GM19324 (cell line): Measurements from ENCODE around the gene MISP.
"Not testable (repeated sequence)": the region's sequence is repeated elsewhere in the genome, so short reads cannot be mapped to it uniquely, and the experiment has no call there.

Source experiments
- ATAC-seq: cut with Tn5 transposase; IDR thresholded peaks from one replicate; pipeline ENCODE4 v1.9.1; 2021; ENCODE audit warnings: mild to moderate bottlenecking, moderate library complexity; ENCODE audit not compliant: unreplicated experiment, low FRiP score

The MISP gene

GRCh38 chr19:743168-743687 is 7.7 kb upstream of the MISP start:
- no peak for ATAC-seq

- ATAC-seq: not testable (repeated sequence)
Observed at GRCh38 chr19:745138-745537, 5.8 kb upstream of the MISP start.

GRCh38 chr19:746208-746819 is 4.6 kb upstream of the MISP start:
- ATAC-seq: no peak

- no peak for ATAC-seq
Observed at GRCh38 chr19:746956-747355, 4.0 kb upstream of the MISP start.

DNA sequence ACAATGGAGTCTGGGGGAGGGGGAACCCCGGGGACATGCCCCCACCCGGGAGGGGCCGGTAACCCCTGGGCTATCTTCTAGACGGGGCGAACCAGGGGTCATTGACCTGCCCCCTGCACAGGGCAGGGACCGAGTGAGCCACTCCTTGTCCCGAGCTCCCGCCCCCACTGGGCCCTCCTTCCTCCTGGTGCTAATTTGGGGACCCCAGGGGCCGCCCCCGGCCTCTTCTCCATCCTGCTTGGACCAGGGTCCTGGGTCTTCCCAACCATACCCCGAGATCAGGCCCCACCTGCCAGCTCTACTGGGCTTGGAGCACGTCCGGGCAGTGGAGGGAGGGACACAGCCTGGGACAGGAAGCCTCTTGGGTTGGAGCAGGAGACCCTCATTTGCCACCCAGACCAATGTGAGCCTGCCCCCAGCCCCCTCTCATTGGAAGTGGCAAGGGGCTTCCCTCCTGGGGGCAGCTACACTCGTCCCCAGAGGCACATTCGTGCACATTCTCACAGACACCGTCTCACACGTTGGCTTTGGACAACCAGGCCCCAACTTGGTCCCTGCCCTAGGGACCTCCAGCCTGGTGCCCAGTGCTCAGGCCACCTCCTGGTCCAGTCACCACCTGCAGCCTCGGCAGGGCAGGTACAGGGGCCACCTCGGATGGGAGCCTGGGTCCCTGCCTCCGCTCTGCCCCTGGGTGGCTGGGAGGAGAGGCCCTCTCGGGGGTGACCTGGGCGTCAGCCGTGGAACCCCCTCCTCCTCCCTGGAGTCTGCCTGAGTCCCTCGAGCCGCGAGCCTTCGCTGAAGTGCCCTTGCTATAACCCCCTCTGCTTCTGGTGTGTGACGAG is 3.3 kb upstream of the MISP start:
- ATAC-seq: no peak

- no peak for ATAC-seq
Observed at GRCh38 chr19:748274-748598, 2.7 kb upstream of the MISP start.

DNA sequence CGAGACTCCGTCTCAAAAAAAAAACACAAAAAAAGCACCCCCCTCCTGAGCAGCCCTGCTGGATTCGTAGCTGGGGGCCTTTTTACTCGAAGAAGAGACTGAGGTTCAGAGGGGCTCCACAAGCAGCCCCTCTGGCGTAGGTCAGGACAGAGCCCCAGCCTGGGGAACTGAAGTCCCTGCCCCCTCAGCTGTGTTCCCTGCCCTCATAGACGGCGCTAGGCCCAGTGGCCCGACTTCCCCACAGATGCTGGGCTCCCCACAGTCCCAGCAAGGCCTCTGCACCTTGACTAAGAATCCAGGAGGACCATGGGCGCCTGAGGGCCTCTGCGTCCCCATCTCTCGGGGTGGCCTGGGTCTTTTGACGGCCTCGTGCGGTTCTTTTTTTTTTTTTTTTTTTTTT is 1.1 kb upstream of the MISP start:
- no peak for ATAC-seq

GRCh38 chr19:751501-752341 is 809 bp downstream of the MISP start:
- ATAC-seq: no peak

DNA sequence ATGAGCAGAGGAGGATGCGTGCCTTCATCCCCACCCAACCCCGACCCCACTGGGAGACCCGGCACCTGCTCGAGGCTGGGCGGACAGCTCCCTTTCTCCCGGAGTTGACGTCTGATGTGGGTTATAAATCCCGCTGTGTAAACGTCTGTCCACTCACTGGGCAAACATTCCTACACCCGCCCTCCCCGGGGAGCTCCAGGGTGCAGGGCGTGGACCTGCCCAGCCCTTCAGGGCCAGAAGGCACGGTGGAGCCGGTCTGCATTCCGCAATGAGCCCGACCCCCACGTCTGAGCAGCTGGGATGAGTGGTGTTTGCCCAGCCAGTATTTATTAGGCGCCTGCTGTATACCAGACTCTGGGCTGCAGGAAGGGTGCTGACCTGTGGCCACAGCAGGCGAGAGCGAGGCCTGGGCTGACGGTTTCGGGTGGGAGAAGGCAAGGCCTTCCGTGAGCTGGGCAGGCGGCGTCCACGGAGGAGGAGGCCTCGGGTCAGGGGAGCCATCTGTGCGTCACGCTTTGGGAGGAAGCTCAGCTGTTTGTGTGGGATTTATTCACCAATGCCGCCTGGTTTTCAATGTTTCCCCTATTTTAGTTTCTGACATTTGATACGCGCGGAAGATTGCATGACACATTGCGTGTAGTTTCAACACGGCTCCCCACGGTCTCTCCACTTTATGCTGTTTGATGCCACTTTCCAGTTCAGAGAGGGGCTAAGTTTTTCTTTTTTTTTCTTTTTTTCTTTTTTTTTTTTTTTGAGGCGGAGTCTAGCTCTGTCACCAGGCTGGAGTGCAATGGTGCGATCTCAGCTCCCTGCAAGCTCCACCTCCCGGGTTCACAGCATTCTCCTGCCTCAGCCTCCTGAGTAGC is 2.0 kb downstream of the MISP start:
- ATAC-seq: no peak

DNA sequence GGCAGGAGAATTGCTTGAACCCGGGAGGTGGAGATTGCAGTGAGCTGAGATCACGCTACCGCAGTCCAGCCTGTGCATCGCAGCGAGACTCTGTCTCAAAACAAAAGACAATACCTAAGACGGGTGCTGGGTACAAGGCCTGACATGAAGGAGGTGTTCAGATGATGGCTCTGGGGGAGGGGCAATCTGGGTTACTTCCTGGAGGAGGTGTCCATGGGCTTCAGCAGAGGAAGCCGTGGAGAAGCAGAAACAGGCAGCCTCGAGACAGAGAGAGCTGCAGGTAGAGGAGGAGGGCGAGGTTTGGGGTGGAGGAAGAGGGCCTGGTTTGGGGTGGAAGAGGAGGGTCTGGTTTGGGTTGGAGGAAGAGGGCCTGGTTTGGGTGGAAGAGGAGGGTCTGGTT is 3.6 kb downstream of the MISP start:
- ATAC-seq: no peak

- no peak for ATAC-seq
Observed at GRCh38 chr19:755063-755462, 4.2 kb downstream of the MISP start.

DNA sequence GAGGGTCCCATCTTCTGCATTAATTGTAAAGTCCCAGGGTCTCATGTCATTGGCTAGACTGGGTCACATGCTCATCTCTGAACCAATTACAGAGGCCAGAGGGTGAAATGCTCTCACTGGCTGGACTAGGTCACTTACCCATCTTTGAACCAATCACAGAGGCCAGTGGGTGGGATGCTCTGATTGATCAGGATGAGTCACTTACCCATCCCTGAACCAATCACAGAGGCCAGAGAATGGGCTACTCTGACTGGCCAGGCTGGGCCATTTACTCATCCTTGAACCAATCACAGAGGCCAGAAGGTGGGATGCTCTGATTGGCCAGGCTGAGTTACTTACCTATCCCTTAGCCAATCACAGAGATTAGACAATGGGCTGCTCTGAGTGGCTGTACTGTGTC is 5.3 kb downstream of the MISP start:
- no peak for ATAC-seq

GRCh38 chr19:756821-757688 is 6.1 kb downstream of the MISP start:
- no peak for ATAC-seq

GRCh38 chr19:757811-758668 is 7.1 kb downstream of the MISP start:
- ATAC-seq: no peak

DNA sequence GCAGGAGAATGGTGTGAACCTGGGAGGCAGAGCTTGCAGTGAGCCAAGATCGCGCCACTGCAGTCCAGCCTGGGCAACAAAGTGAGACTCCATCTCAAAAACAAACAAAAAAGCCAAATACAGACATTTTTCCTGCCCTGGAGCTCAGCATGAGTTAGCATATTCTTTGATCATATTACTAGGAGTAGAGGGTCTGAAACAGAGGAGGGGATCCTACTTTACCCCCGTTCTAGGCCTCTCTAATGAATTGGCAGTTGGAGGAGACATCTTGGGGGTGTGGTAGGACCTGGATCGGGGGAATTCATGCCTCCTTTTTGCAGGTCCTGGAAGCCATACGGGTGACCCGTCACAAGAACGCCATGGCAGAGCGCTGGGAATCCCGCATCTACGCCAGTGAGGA is 12.3 kb downstream of the MISP start:
- no peak for ATAC-seq

- ATAC-seq: no peak
Observed at GRCh38 chr19:763869-764268, 13.0 kb downstream of the MISP start.

GRCh38 chr19:764301-764700 is 13.4 kb downstream of the MISP start:
- no peak for ATAC-seq

DNA sequence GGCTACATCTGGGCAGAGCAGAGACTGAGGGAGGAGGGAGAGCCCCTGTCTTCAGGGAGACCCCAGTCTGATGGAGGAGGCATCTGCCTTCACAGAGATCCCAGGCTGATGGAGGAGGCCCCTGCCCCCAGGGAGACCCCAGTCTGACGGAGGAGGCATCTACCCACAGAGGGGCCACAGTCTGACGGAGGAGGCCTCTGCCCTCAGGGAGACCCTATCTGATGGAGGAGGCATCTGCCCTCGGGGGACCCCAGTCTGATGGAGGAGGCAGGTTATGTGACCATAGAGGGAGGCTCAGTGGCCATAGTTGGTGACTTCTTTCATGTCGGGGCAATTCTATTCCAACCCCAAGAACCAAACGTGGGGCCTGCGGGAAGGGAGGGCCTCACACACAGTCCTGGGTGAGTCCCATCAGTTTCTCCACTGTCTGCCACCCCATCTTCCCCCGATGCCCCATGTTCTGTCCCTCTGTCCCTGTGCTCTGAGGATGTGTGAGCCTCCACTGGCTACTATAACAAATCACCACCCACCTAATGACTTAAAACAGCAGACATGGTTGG is 14.3 kb downstream of the MISP start:
- ATAC-seq: no peak
